WTC11 (cell line): ENCODE results near the gene LIPH.

ENCODE experiments used
- ATF6 ChIP-seq: sonication (generic); formaldehyde crosslinking; IDR thresholded peaks from 2 replicates; pipeline ENCODE4 v1.8.1; 2023; ENCODE audit warnings: mild to moderate bottlenecking, missing genetic modification reagents
- CTCF ChIP-seq: fragments of 200-600 bp; IDR thresholded peaks from 2 replicates; pipeline ENCODE4 v1.8.0; 2022; ENCODE audit warnings: antibody characterized with exemption
- ESRRA ChIP-seq: sonication (generic); formaldehyde crosslinking; IDR thresholded peaks from 2 replicates; pipeline ENCODE4 v1.8.1; 2022; ENCODE audit warnings: mild to moderate bottlenecking, missing genetic modification reagents, borderline replicate concordance
- IRF1 ChIP-seq: sonication (generic); formaldehyde crosslinking; IDR thresholded peaks from 2 replicates; pipeline ENCODE4 v1.8.0; 2023; ENCODE audit warnings: missing genetic modification reagents
- RELA ChIP-seq: sonication (generic); formaldehyde crosslinking; IDR thresholded peaks from 2 replicates; pipeline ENCODE4 v1.8.1; 2022; ENCODE audit warnings: missing genetic modification reagents, mild to moderate bottlenecking, borderline replicate concordance
- SP1 ChIP-seq: sonication (generic); formaldehyde crosslinking; conservative IDR thresholded peaks from 2 replicates; pipeline ENCODE4 v1.8.1; 2022; ENCODE audit warnings: missing genetic modification reagents
- USF1 ChIP-seq: sonication (generic); formaldehyde crosslinking; IDR thresholded peaks from 2 replicates; pipeline ENCODE4 v1.8.0; 2022; ENCODE audit warnings: mild to moderate bottlenecking, missing genetic modification reagents
- USF2 ChIP-seq: sonication (generic); formaldehyde crosslinking; IDR thresholded peaks from 2 replicates; pipeline ENCODE4 v1.8.1; 2023; ENCODE audit warnings: mild to moderate bottlenecking, missing genetic modification reagents, moderate library complexity
- ZMAT4 ChIP-seq: fragments of 250-450 bp; sonication (Bioruptor Pico); IDR thresholded peaks from 2 replicates; pipeline ENCODE4 v1.9.0; 2021; ENCODE audit warnings: mild to moderate bottlenecking
- ZSCAN18 ChIP-seq: fragments of 250-450 bp; sonication (Bioruptor Pico); IDR thresholded peaks from 2 replicates; pipeline ENCODE4 v2.1.2; 2022; ENCODE audit warnings: mild to moderate bottlenecking, moderate library complexity

- TF ChIP-seq ESRRA = no peak
- TF ChIP-seq CTCF = no peak
- no peak for TF ChIP-seq ZSCAN18 (CRISPR knock-in tag)
- no peak for TF ChIP-seq USF2 (CRISPR knock-in tag)
- no peak for TF ChIP-seq SP1
- no peak for TF ChIP-seq RELA (CRISPR knock-in tag)
- TF ChIP-seq USF1 (CRISPR knock-in tag) = no peak
- TF ChIP-seq IRF1 (CRISPR knock-in tag) = no peak
- TF ChIP-seq ATF6 = no peak
- no peak for TF ChIP-seq ZMAT4 (CRISPR knock-in tag)
Observed at GRCh38 chr3:185508335-185508991, 43.9 kb downstream of the LIPH start.
